BLaER1 (cell line): ENCODE results near the gene IQGAP3.

Experiments used
- H3K27ac ChIP-seq: shearing (Covaris generic); formaldehyde crosslinking; 2 replicates; pipeline ENCODE4 v1.8.1; 2022
- H3K27me3 ChIP-seq: shearing (Covaris generic); formaldehyde crosslinking; 2 replicates; pipeline ENCODE4 v1.8.1; 2022
- H3K36me3 ChIP-seq: shearing (Covaris generic); formaldehyde crosslinking; 2 replicates; pipeline ENCODE4 v1.8.1; 2022
- H3K4me1 ChIP-seq: shearing (Covaris generic); formaldehyde crosslinking; 2 replicates; pipeline ENCODE4 v1.8.1; 2022
- H3K4me2 ChIP-seq: shearing (Covaris generic); formaldehyde crosslinking; 2 replicates; pipeline ENCODE4 v1.8.1; 2022
- H3K4me3 ChIP-seq: shearing (Covaris generic); formaldehyde crosslinking; 2 replicates; pipeline ENCODE4 v1.8.1; 2022
- H3K9ac ChIP-seq: shearing (Covaris generic); formaldehyde crosslinking; 2 replicates; pipeline ENCODE4 v1.8.1; 2022
- H3K9me3 ChIP-seq: shearing (Covaris generic); formaldehyde crosslinking; 2 replicates; pipeline ENCODE4 v1.8.1; 2022
- H4K20me1 ChIP-seq: shearing (Covaris generic); formaldehyde crosslinking; 2 replicates; pipeline ENCODE4 v1.8.1; 2022
- Cebpa-rat ChIP-seq: shearing (Covaris generic); IDR thresholded peaks from 2 replicates; pipeline ENCODE4 v1.8.1; 2022

Gene IQGAP3

DNA sequence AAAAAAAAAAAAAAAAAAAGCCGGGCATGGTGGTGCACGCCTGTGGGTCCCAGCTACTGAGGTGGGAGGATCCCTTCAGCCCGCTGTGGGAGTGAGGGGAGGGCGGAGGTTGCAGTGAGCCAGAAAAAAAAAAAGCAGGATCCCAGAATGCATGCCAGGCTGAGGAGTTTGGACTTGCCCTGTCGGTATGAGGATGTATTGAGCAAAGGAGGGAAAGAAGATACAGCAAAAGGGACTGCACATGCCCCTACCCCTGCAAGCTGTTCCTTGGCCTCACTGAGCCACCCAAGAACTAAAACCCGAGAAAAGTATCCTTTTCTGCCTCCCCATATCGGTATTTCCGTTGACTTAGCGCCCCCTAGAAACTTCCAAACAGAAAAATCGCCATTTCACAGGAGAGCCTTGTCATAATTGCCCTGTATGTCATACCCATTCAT, 30.2 kb upstream of the IQGAP3 start:
- H3K27me3 ChIP-seq, result no peaks in the 10 kb centered on the region
- H4K20me1 ChIP-seq, result no peaks in the 10 kb centered on the region
- H3K9me3 ChIP-seq, result no peaks in the 10 kb centered on the region
- H3K9ac ChIP-seq, result no peak overlapping the region
- H3K4me2 ChIP-seq, result peak overlapping the region; percentile 92
- TF ChIP-seq Cebpa-rat, result no peak
- H3K4me3 ChIP-seq, result no peak overlapping the region
- peaks cover 39% of the 10 kb centered on the region for H3K4me1 ChIP-seq
- peaks cover 18% of the 10 kb centered on the region for H3K36me3 ChIP-seq
- H3K27ac ChIP-seq, result no peak overlapping the region

DNA sequence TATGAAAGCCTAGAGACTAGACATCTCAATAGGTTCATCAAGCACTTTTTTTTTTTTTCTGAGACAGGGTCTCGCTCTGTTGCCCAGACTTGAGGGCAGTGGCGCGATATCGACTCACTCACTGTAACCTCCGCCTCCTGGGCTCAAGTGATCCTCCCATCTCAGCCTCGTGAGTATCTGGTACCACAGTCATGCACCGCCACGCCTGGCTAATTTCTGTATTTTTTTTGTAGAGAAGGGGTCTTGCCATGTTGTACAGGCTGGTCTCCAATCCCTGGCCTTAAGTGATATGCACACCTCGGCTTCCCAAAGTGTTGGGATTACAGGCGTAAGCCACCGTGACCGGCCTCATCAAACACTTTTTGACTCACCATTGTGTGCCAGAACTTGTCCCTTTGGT, 29.5 kb upstream of the IQGAP3 start:
- H3K9me3 ChIP-seq, result no peaks in the 10 kb centered on the region
- H3K9ac ChIP-seq, result peak overlapping the region; percentile 86
- H3K4me1 ChIP-seq, result peaks cover 32% of the 10 kb centered on the region
- peaks cover 24% of the 10 kb centered on the region for H3K36me3 ChIP-seq
- peak overlapping the region; percentile 78 for H3K4me3 ChIP-seq
- H3K27ac ChIP-seq, result peak overlapping the region; percentile 88
- H4K20me1 ChIP-seq, result peaks cover 4% of the 10 kb centered on the region; the same call in 1 of the 2 replicates
- no peaks in the 10 kb centered on the region for H3K27me3 ChIP-seq
- H3K4me2 ChIP-seq, result peak overlapping the region; percentile 92
- no peak for TF ChIP-seq Cebpa-rat

DNA sequence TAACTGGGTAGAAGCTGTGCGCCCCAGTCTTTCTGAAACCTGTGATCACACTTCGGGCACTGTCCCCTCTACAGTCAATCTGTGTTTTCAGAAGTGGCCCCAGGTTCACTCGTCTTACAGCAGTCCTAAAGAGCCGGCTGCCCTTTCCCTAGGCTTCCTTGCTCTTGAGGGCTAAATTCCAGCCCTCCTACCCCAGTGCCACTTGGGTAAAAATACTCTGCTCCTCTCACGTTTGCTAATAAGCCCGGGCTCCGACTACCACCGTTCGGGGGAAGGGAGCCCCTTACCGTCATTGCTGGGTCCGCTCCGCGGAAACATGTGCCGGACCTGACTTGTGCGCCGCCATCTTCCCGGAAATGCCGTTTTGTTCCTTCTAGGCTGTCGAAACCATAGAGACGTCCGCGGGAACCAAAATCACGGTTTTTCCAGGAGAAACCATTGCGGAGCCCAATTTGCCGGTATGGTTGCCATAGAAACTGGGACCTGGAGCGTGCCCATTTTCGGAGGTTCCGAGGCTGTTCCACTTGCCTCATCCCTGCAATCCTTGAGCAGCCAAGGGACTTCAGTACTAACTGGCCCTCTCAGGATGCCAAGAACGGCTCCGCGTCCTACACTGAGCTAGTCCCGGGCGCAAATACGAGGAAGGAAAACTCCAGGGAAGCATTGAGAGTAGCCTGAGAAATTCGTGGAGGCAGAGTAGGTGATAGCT, 28.9 kb upstream of the IQGAP3 start, which contains the start of gene GPATCH4:
TSS of gene GPATCH4 (minus strand) at position 358 of the 709 bp plus-strand sequence.
- Histone ChIP-seq H3K4me1 (peaks cover 30% of the 10 kb centered on the region), H3K9ac (peak within 1 kb of the TSS; percentile 86), H3K4me2 (peak within 1 kb of the TSS; percentile 92), H4K20me1 (peaks cover 11% of the 10 kb centered on the region; the same call in 1 of the 2 replicates), H3K27me3 (no peaks in the 10 kb centered on the region), H3K9me3 (no peaks in the 10 kb centered on the region), H3K4me3 (peak within 1 kb of the TSS; percentile 78), H3K36me3 (peaks cover 31% of the 10 kb centered on the region), H3K27ac (peak within 1 kb of the TSS; percentile 88)
- TF ChIP-seq Cebpa-rat, result no peak

DNA sequence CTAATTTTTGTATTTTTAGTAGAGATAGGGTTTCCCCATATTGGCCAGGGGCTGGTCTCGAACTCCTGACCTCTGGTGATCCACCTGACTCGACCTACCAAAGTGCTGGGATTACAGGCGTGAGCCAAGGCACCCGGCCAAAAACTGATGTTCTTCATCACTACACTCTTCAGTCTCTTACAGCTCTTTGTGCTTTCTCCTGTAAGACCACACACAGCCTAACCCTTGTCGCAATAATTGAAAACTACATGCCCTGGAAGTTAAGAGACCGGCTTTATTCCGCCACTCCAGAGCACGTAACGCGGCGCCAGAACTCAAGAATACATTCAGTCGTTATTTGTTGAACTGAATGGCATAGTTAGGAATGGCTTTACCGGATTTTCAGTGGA, 28.4 kb upstream of the IQGAP3 start:
- peak overlapping the region; percentile 88 for H3K27ac ChIP-seq
- TF ChIP-seq Cebpa-rat, result no peak
- peak overlapping the region; percentile 92 for H3K4me2 ChIP-seq
- peak overlapping the region; percentile 78 for H3K4me3 ChIP-seq
- no peaks in the 10 kb centered on the region for H3K9me3 ChIP-seq
- H3K4me1 ChIP-seq, result peaks cover 30% of the 10 kb centered on the region
- H3K9ac ChIP-seq, result peak overlapping the region; percentile 86
- no peaks in the 10 kb centered on the region for H3K27me3 ChIP-seq
- peaks cover 11% of the 10 kb centered on the region; the same call in 1 of the 2 replicates for H4K20me1 ChIP-seq
- H3K36me3 ChIP-seq, result peaks cover 36% of the 10 kb centered on the region

DNA sequence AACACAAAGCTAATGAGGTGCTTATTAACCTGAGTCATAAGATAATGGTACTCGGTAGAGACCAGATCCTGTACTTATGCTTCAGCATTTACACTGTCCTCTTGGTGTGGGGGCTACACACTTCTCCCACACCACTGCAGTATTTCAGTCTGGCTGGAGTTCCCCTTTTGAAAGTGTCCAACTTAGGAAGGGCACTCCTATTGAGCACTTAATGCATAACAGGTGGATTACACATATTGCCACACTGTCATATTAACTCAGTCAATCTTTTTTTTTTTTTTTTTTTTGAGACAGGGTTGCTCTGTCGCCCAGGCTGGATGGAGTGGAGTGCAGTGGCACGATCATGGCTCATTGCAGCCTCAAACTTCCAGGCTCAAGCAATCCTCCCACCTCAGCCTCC, 27.4 kb upstream of the IQGAP3 start:
- H3K4me3 ChIP-seq, result peak overlapping the region; percentile 78; the same call in 1 of the 2 replicates
- H3K4me2 ChIP-seq, result peak overlapping the region; percentile 92
- TF ChIP-seq Cebpa-rat, result no peak
- H3K27ac ChIP-seq, result no peak overlapping the region
- H3K36me3 ChIP-seq, result peaks cover 45% of the 10 kb centered on the region
- H3K4me1 ChIP-seq, result peaks cover 30% of the 10 kb centered on the region
- H3K9me3 ChIP-seq, result no peaks in the 10 kb centered on the region
- peak overlapping the region; percentile 86; the same call in 1 of the 2 replicates for H3K9ac ChIP-seq
- peaks cover 11% of the 10 kb centered on the region; the same call in 1 of the 2 replicates for H4K20me1 ChIP-seq
- H3K27me3 ChIP-seq, result no peaks in the 10 kb centered on the region

DNA sequence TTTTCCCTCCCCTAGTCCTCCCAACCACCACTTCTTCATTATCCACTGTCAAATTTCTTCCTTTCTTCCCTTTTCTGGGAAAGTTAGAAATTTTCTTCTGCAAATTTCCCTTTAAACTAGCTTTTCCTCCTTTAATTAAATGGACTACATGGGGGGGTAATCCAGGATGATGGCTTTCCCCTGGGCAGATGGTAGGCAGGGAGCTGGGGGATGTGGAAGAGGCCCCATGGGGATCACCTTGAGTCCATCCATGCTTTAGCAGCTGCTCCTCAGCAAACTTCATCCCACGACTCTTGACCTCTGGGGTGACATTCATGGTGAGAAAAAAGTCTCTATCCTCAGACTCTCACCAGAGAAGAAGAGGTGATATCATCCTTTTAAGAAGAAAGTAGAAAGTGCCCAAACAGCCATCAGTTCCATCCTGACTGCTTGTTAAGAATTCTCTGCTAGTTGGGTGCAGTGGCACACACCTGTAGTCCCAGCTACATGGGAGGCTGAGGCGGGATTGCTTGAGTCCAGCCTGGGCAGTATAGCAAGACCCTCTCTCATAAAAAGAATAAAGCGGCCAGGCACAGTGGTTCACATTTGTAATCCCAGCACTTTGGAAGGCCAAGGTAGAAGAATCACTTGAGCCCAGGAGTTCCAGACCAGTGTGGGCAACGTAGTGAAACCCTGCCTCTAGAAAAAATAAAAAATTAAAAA, 26.5 kb upstream of the IQGAP3 start:
- H4K20me1 ChIP-seq, result peaks cover 11% of the 10 kb centered on the region; the same call in 1 of the 2 replicates
- TF ChIP-seq Cebpa-rat, result no peak
- H3K4me1 ChIP-seq, result peaks cover 39% of the 10 kb centered on the region
- no peak overlapping the region for H3K9ac ChIP-seq
- H3K9me3 ChIP-seq, result no peaks in the 10 kb centered on the region
- 0 out of 2 replicates have a peak overlapping the region, but pooled peaks have one; percentile 92 for H3K4me2 ChIP-seq
- no peak overlapping the region for H3K4me3 ChIP-seq
- H3K27ac ChIP-seq, result no peak overlapping the region; the same call in 1 of the 2 replicates
- H3K36me3 ChIP-seq, result peaks cover 54% of the 10 kb centered on the region
- no peaks in the 10 kb centered on the region for H3K27me3 ChIP-seq

DNA sequence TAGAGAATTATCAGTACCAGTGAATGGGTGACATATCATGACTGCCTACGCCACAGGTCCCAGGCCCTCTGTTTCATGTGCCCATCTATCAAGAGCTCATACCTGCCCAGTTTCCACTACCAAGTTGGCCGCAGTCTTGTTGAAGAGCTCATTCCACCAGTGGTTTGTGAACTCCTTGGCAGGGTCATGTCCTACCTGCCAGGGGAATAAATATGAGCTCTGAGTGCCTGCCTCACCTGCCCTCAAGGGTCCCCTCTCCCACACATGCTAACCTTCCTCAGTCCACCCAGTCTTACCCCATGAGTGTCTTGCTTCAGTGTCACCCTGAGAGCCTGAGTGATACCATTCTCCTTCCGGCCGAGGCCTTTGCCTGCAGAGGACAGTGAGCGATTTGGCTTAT, 25.8 kb upstream of the IQGAP3 start:
- Histone ChIP-seq H3K9ac (no peak overlapping the region), H3K4me2 (no peak overlapping the region), H4K20me1 (peaks cover 11% of the 10 kb centered on the region; the same call in 1 of the 2 replicates), H3K27ac (no peak overlapping the region), H3K36me3 (peaks cover 62% of the 10 kb centered on the region), H3K9me3 (no peaks in the 10 kb centered on the region), H3K4me3 (no peak overlapping the region), H3K4me1 (peaks cover 47% of the 10 kb centered on the region), H3K27me3 (no peaks in the 10 kb centered on the region)
- no peak for TF ChIP-seq Cebpa-rat

DNA sequence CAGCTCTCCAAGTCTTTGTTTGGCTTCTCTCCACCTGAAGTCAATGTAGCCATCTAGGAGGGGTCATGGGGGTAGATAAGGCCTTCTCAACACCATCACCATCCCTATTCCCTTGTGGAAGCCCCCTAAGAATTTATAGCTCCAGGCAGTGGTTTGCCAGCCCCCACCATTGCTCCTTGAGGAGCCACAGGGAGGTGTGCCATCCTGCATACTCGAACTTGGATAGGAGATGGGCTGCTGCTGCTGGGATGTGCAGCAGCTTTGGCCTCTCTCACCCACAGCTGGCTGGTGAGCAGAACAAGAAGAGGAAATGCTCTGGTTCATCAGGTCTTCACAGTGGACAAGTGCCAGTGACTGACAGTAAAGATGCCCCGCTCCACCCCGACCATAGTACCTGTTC, 24.1 kb upstream of the IQGAP3 start:
- peaks cover 48% of the 10 kb centered on the region for H3K4me1 ChIP-seq
- H3K4me2 ChIP-seq, result no peak overlapping the region
- H4K20me1 ChIP-seq, result peaks cover 17% of the 10 kb centered on the region
- no peaks in the 10 kb centered on the region for H3K27me3 ChIP-seq
- no peaks in the 10 kb centered on the region for H3K9me3 ChIP-seq
- no peak overlapping the region for H3K27ac ChIP-seq
- H3K9ac ChIP-seq, result no peak overlapping the region
- TF ChIP-seq Cebpa-rat, result no peak
- H3K4me3 ChIP-seq, result no peak overlapping the region
- peaks cover 69% of the 10 kb centered on the region for H3K36me3 ChIP-seq

DNA sequence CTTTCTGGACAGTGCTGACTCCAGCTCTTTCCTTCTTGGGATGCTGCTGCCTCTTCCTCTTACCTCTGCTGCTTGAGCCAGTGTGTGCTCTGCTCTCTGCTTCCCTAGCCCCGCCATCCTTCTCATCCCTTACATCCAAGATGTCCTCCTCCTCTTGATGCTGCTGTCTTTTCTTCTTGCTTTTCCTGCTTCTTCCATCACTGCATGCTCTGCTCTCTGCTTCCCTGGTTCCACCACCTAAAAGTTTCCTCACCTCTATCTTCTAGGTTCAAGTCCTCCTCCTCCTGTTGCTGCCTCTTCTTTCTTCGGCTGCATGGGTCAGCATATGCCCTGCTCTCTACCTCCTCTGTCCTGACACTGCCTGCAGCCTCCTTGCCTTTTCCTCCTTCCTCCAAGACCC, 22.7 kb upstream of the IQGAP3 start:
- Histone ChIP-seq H3K4me1 (peaks cover 51% of the 10 kb centered on the region), H3K4me2 (no peak overlapping the region), H4K20me1 (peaks cover 17% of the 10 kb centered on the region), H3K36me3 (peaks cover 69% of the 10 kb centered on the region), H3K27ac (peak overlapping the region; percentile 8; the same call in 1 of the 2 replicates), H3K9me3 (no peaks in the 10 kb centered on the region), H3K27me3 (no peaks in the 10 kb centered on the region), H3K4me3 (no peak overlapping the region), H3K9ac (peak overlapping the region; percentile 15; the same call in 1 of the 2 replicates)
- no peak for TF ChIP-seq Cebpa-rat

DNA sequence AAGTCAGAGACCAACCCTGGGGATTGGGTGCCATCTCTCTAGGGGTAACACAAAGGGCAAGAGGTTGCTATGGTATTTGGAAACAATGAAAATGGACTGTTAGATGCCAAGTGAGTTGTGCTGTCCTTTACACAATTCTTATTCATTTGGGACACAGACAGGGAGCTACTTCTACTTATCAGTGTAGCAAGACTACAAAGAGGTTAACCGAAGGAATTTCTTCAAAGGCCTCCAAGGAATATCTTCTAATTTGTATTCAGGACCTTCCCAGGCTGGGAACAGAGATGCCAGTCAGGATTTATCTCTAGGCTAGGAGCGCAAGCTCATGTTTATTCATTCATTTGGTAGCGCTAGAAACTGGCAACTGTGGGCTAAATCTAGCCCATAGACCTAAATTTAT, 21.8 kb upstream of the IQGAP3 start:
- no peak for TF ChIP-seq Cebpa-rat
- Histone ChIP-seq H3K4me1 (peaks cover 43% of the 10 kb centered on the region), H4K20me1 (peaks cover 17% of the 10 kb centered on the region), H3K27me3 (no peaks in the 10 kb centered on the region), H3K4me3 (no peak overlapping the region), H3K9ac (peak overlapping the region; percentile 15; the same call in 1 of the 2 replicates), H3K4me2 (peak overlapping the region; percentile 86; the same call in 1 of the 2 replicates), H3K36me3 (peaks cover 67% of the 10 kb centered on the region), H3K27ac (peak overlapping the region; percentile 95; the same call in 1 of the 2 replicates), H3K9me3 (no peaks in the 10 kb centered on the region)
